ENCODE data around the gene UBE2E1. TPM values are rescaled to one million over a fixed set of nuclear protein-coding genes. Genes with fewer than 3 reads are reported as not detected.

UBE2E1 gene
- total RNA-seq, 2 donors from 2014 or later = 62.2 to 70.7 TPM

GRCh38 chr3:23804441-23805209, 1.1 kb upstream of the UBE2E1 start:
- Mint-ChIP-seq H3K27ac (peak overlapping the region; percentile 93), H3K36me3 (ENCODE audit: low read depth) (peaks cover 6% of the 10 kb centered on the region), H3K4me1 (peaks cover 31% of the 10 kb centered on the region), H3K4me3 (peak overlapping the region; percentile 97), H3K27me3 (no peaks in the 10 kb centered on the region)
- no peak for DNase-seq
- no peaks in the 10 kb centered on the region for H3K9me3 ChIP-seq (ENCODE audit: control insufficient read depth, low read length, poor library complexity, severe bottlenecking)
- no peak for ATAC-seq

- H3K4me3 Mint-ChIP-seq = peak overlapping the region; percentile 97
- H3K36me3 Mint-ChIP-seq (ENCODE audit: low read depth) = peaks cover 9% of the 10 kb centered on the region
- H3K27ac Mint-ChIP-seq = peak overlapping the region; percentile 93
- no peaks in the 10 kb centered on the region for H3K27me3 Mint-ChIP-seq
- ATAC-seq (no peak), DNase-seq (no peak)
- peaks cover 37% of the 10 kb centered on the region for H3K4me1 Mint-ChIP-seq
- H3K9me3 ChIP-seq (ENCODE audit: control insufficient read depth, low read length, poor library complexity, severe bottlenecking) = no peaks in the 10 kb centered on the region
Measured at GRCh38 chr3:23805210-23805632, 534 bp upstream of the UBE2E1 start.

DNA sequence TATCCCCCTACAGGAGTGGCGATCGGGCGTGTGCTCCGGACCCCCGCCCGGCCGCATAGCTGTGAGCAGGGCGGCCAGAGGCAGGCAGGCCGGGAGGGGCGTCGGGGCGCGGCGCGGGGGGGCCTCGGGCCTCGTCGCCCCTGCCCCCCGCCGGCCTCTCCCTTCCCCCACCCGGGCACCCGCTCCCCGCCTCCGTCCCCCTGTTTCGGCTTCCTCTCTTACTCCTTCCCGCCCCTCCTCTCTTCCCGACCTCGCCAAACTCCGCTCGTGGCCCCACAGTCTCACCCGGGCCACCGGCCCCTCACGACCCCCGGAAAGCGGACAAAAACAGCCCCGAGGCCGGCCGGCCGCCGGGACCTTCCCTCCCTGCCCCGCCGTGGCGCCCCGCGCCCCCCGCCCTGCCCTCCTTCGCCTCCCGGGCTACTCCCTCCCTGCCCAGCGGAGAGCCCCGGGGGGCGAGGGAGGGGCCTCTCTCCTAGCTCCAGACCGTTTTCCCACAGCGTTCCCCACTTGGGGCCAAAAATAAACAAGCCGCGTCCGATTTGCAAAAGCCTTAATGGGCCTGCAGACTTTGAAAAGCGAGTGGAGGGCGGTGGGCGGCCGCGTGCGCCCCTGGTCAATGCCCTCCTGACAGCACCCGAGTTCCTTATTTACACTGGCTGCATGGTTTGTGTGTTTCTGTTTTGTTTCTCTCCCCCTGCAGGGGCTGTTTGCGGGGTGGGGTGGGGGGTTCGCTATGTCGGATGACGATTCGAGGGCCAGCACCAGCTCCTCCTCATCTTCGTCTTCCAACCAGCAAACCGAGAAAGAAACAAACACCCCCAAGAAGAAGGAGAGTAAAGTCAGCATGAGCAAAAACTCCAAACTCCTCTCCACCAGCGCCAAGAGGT, 1.0 kb downstream of the UBE2E1 start:
- Mint-ChIP-seq H3K4me3 (peak overlapping the region; percentile 94), H3K27ac (peak overlapping the region; percentile 98), H3K4me1 (peaks cover 44% of the 10 kb centered on the region), H3K36me3 (ENCODE audit: low read depth) (peaks cover 13% of the 10 kb centered on the region), H3K27me3 (no peaks in the 10 kb centered on the region)
- DNase-seq (peak in 1 of 3 donors; percentile 9), ATAC-seq (no peak)
- no peaks in the 10 kb centered on the region for H3K9me3 ChIP-seq (ENCODE audit: control insufficient read depth, low read length, poor library complexity, severe bottlenecking)

- ATAC-seq (no peak), DNase-seq (no peak)
- H3K9me3 ChIP-seq (ENCODE audit: control insufficient read depth, low read length, poor library complexity, severe bottlenecking) = no peaks in the 10 kb centered on the region
- Mint-ChIP-seq H3K27me3 (no peaks in the 10 kb centered on the region), H3K27ac (peak overlapping the region; percentile 98), H3K4me1 (peaks cover 48% of the 10 kb centered on the region), H3K4me3 (peak overlapping the region; percentile 94), H3K36me3 (ENCODE audit: low read depth) (peaks cover 13% of the 10 kb centered on the region)
Measured at GRCh38 chr3:23807424-23808015, 1.8 kb downstream of the UBE2E1 start.

GRCh38 chr3:23808525-23808924, 2.8 kb downstream of the UBE2E1 start:
- H3K27ac Mint-ChIP-seq = peak overlapping the region; percentile 98
- H3K4me3 Mint-ChIP-seq = peak overlapping the region; percentile 71
- H3K4me1 Mint-ChIP-seq = peaks cover 51% of the 10 kb centered on the region
- H3K27me3 Mint-ChIP-seq = no peaks in the 10 kb centered on the region
- H3K36me3 Mint-ChIP-seq (ENCODE audit: low read depth) = peaks cover 13% of the 10 kb centered on the region
- H3K9me3 ChIP-seq (ENCODE audit: control insufficient read depth, low read length, poor library complexity, severe bottlenecking) = no peaks in the 10 kb centered on the region
- ATAC-seq (no peak), DNase-seq (no peak)

DNA sequence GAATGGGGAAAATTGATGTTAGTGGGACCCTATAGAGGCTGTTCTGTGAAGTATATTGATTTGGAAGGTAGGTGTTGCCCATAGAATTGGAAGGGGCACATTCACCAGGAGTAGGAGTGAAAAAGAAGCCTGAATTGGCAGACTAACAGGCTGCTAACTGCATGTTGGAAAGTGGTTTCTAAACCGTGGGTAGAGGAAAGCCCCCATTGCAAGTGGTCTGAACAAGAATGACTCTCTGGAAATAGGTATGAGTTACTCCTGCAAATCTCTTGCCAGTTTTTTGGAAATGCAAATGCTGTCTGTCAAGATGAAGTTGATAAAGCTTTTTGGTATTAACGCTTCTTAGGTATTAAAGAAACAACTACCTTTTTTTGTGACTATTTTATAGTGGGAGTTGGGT, 3.5 kb downstream of the UBE2E1 start:
- ATAC-seq (no peak), DNase-seq (no peak)
- Mint-ChIP-seq H3K4me3 (peak overlapping the region; percentile 99), H3K27ac (peak overlapping the region; percentile 98), H3K27me3 (no peaks in the 10 kb centered on the region), H3K36me3 (ENCODE audit: low read depth) (peaks cover 13% of the 10 kb centered on the region), H3K4me1 (peaks cover 52% of the 10 kb centered on the region)
- H3K9me3 ChIP-seq (ENCODE audit: control insufficient read depth, low read length, poor library complexity, severe bottlenecking) = no peaks in the 10 kb centered on the region

DNA sequence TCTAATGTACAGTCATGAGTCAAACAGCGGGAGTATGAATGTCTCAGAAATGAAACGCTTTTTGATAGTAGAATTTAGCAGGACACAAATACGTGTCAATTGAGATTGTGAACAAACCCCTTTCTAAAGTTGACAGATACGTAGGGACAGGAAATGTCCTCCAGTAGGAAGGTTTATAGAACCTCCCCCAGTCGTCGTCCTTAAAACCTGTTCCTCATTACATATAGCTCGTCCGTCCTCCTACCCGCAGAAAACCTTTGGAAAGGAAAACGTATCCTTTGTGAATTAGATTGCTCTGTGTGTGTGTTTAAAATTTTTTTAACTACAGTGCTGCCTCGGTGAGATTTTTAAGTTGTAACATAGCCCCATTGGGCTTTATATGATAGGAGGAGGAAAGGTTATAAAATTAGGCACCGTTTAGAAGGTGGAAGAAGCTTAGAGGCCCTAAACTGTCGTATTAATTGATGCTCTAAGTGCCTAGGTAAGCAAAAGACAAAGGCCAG, 4.1 kb downstream of the UBE2E1 start:
- H3K9me3 ChIP-seq (ENCODE audit: control insufficient read depth, low read length, poor library complexity, severe bottlenecking) = no peaks in the 10 kb centered on the region
- ATAC-seq (no peak), DNase-seq (no peak)
- Mint-ChIP-seq H3K4me3 (peak overlapping the region; percentile 99), H3K27me3 (no peaks in the 10 kb centered on the region), H3K36me3 (ENCODE audit: low read depth) (peaks cover 13% of the 10 kb centered on the region), H3K4me1 (peaks cover 54% of the 10 kb centered on the region), H3K27ac (peak overlapping the region; percentile 98)

GRCh38 chr3:23810343-23811184, 4.8 kb downstream of the UBE2E1 start:
- H3K4me1 Mint-ChIP-seq = peaks cover 53% of the 10 kb centered on the region
- H3K27me3 Mint-ChIP-seq = no peaks in the 10 kb centered on the region
- peak overlapping the region; percentile 99 for H3K4me3 Mint-ChIP-seq
- ATAC-seq (peak; percentile 31), DNase-seq (peak; percentile 13 to 29 (median 25))
- no peaks in the 10 kb centered on the region for H3K9me3 ChIP-seq (ENCODE audit: control insufficient read depth, low read length, poor library complexity, severe bottlenecking)
- peak overlapping the region; percentile 98 for H3K27ac Mint-ChIP-seq
- H3K36me3 Mint-ChIP-seq (ENCODE audit: low read depth) = peaks cover 13% of the 10 kb centered on the region

DNA sequence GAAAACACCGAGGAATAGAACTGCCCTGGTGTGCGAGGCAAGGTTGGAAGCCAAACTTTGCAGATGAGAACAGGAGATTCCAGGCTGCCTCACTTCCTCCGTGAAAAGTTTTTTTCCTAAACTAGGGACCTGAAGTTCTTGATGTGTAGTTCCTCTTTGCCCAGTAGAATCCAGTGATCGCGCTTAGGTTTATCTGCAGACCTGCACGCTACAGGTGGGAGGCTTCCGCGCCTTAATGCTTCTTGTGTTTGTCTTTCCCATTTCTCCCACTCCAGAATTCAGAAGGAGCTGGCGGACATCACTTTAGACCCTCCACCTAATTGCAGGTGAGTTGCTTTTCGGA, 5.4 kb downstream of the UBE2E1 start:
- Mint-ChIP-seq H3K27me3 (no peaks in the 10 kb centered on the region), H3K4me1 (peaks cover 52% of the 10 kb centered on the region), H3K4me3 (peak overlapping the region; percentile 94), H3K36me3 (ENCODE audit: low read depth) (peaks cover 11% of the 10 kb centered on the region), H3K27ac (peak overlapping the region; percentile 98)
- no peaks in the 10 kb centered on the region for H3K9me3 ChIP-seq (ENCODE audit: control insufficient read depth, low read length, poor library complexity, severe bottlenecking)
- no peak for DNase-seq
- no peak for ATAC-seq

GRCh38 chr3:23811919-23812318, 6.2 kb downstream of the UBE2E1 start:
- H3K4me1 Mint-ChIP-seq = peaks cover 53% of the 10 kb centered on the region
- no peak for ATAC-seq
- no peaks in the 10 kb centered on the region for H3K27me3 Mint-ChIP-seq
- peak overlapping the region; percentile 98 for H3K27ac Mint-ChIP-seq
- H3K4me3 Mint-ChIP-seq = peak overlapping the region; percentile 94
- H3K36me3 Mint-ChIP-seq (ENCODE audit: low read depth) = peaks cover 10% of the 10 kb centered on the region
- H3K9me3 ChIP-seq (ENCODE audit: control insufficient read depth, low read length, poor library complexity, severe bottlenecking) = no peaks in the 10 kb centered on the region
- no peak for DNase-seq

DNA sequence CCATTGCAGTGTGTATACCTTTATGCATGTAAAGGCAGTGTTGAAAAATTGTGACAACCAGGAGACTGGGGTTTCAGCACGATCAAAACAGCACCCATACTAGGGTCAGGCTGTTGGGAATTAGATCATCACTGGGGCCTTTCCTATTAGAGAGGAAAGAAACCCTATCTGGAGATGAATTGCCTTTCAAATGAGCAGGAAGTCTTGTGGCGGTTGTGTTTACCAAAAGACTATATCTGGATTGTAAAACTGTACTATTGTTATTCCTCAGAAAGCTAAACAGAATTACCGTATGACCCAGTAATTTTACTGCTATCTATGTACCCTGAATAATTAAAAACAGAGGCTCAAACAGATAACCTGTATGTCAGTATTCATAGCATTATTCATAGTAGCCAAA, 10.1 kb downstream of the UBE2E1 start:
- Mint-ChIP-seq H3K27me3 (no peaks in the 10 kb centered on the region), H3K27ac (no peak overlapping the region), H3K36me3 (ENCODE audit: low read depth) (peaks cover 7% of the 10 kb centered on the region), H3K4me3 (no peak overlapping the region), H3K4me1 (peaks cover 37% of the 10 kb centered on the region)
- no peaks in the 10 kb centered on the region for H3K9me3 ChIP-seq (ENCODE audit: control insufficient read depth, low read length, poor library complexity, severe bottlenecking)
- DNase-seq (no peak), ATAC-seq (no peak)

GRCh38 chr3:23816721-23817120, 11.0 kb downstream of the UBE2E1 start:
- H3K9me3 ChIP-seq (ENCODE audit: control insufficient read depth, low read length, poor library complexity, severe bottlenecking) = no peaks in the 10 kb centered on the region
- Mint-ChIP-seq H3K36me3 (ENCODE audit: low read depth) (peaks cover 4% of the 10 kb centered on the region), H3K4me3 (no peak overlapping the region), H3K4me1 (peaks cover 40% of the 10 kb centered on the region), H3K27ac (no peak overlapping the region), H3K27me3 (no peaks in the 10 kb centered on the region)
- DNase-seq (no peak), ATAC-seq (no peak)
